GM18511 (cell line): ENCODE measurements around the gene KPNA1.

ENCODE experiments used
- ATAC-seq: cut with Tn5 transposase; IDR thresholded peaks from one replicate; pipeline ENCODE4 v1.9.1; 2021; ENCODE audit warnings: mild to moderate bottlenecking, moderate library complexity; ENCODE audit not compliant: unreplicated experiment

Gene KPNA1

DNA sequence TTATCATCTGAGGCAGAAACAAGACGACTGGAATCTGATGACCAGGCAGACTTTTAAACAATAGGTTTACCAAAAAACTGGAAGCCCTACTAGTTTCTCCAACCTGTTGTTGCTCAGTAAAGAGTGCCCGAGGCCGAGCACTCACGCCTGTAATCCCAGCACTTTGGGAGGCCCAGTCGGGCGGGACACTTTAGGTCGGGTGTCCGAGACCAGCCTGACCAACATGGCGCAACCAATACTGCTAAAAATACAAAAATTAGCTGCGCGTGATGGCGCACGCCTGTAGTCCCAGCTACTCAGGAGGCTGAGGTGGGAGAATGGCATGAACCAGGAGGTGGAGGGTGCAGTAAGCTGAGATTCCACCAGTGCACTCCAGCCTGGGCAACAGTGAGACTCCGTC, 97.8 kb downstream of the KPNA1 start:
- no peak for ATAC-seq

DNA sequence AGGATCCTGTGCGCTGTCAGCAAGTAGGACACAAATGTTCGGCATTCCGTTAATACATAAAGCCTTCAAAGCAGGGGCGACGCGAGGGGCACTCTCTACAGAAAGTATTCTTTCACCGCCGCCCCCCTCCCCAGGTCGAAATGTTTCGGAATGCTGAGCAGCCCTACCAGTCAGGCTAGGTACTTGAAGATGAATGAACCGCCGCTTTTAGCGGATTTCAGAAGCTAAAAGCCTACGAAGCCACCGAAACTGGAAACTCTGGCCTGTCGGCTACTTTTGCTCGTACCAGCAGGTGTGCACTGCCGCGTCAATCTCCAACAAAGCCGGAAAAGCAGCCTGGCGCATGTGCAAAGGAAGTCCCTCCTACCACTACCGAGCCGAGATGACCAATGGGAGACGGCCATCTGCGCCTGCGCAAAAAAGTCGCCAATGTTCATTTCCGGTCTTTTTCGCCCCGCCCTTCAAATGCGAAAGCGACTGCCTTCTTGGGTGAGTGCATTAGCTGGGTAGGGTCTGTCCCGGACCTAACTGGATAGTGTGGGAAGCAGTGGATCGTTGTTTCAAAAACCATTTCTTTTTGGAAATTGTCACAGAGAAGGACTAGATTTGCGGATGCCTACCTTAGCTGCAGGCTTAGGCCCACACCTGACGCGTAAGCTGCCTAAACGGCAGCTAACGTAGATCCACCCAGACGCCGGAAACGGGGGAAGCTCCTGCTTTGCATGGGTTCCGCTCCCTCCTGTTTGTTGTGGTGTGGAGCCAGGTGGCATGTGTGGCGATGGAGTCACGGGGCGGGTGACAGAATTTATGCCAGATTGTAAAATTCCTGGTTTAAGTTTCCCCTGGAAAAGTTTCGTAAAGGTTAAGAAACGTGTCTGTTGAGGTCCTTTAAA, 98.7 kb downstream of the KPNA1 start, which contains the start of gene WDR5B:
TSS of gene WDR5B (minus strand) at position 301 of the 893 bp plus-strand sequence. CDS start 534 bp downstream, outside the sequence.
- peak; percentile 87 for ATAC-seq

DNA sequence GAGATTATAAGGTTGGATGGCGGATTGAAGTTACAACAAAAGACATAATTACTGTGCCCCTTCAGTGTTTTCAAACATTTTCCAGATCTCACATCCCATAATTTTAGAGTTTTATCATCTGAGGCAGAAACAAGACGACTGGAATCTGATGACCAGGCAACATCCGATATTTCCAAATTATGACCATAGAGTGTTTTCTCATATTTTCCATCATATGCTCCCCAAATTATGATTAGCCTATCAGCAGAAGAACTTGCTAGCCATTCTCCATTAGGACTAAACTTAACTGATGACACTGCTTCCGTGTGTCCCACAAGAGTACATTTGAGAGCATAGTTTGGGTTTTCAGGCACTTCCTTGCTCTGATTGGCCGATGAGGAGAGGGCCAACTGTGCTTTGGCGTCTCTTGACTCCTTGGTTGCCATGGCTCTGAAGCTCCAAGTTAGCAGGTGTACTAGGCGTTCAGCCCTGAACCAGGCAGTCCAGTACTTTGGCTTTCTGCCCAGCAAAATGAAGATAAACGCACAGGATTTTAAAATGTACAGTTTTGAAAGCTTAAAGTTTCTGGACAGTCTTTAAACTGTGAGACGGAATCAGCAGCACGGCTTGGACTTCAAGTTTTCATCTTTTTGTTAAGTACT, 99.5 kb downstream of the KPNA1 start:
- peak; percentile 58 for ATAC-seq

DNA sequence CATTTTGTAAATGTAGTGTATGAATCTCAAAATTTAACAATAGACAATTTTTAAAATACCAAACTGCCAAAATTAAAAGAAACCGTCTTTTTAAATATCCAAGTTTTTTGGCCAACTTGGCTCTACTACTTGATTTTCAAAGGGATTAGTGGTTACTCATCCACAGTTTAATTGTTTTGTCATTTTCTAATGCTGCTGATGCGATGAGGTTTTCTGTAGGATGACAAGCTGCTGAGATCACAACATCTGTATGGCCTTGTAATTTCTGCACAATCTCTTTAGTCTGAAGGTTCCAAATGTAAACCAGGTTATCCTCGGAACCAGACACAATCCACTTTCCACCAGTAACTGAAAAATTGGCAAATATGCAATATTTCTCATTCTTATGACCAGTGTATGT, 100.3 kb downstream of the KPNA1 start:
- no peak for ATAC-seq

DNA sequence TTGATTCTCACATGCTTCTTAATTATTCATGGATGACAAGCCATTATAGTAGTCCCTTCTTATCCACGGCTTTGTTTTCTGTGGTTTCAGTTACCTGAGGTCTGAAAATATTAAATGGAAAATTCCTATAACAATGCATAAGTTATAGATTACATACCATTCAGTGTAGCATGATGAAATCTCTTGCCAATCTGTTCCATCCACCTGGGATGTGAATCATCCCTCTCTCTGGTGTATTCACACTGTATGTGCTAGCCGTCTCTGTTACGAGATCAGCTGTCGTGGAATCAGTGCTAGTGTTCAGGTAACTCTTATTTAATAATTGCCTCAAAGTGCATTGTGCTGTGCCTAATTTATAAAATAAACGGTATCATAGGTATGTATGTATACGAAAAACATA, 104.1 kb downstream of the KPNA1 start:
- ATAC-seq = no peak

DNA sequence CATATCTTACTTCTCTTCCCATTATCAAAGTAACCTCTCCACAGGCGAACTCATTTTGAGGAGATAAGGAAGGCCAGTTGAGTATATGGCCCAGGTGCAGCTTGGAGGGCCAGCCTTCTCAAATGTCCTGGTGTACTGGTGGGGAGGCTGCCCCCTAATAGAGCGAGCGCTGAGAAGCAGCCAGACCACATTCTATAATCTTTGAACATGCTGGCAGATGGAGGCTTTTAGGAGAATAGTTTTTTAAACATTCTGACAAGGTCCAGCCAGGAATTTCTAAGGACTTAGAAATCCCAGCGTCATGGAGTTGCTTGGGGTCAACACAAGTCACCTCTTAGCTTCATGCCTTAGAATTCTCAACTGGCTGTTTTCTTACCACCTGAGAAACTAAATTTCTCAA, 104.6 kb downstream of the KPNA1 start:
- no peak for ATAC-seq

DNA sequence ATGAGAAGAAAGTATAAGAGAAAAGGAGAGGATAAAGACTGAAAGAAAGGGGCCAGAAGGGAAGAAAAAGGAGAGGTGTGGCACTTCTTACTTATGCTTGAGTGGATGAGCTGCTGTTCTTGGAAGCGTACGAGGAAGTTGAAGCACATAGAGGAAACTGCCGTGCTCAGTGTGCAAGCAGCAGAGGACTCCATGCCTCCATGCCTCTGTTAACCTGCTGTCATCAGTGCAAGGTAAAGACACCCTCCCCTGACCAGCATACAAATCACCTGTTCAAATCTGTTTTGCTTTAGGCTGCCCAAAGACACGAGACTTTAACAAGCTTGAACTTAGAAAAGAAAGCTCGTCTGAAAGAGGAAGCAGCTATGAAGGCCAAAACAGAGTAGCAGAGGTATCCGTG, 105.3 kb downstream of the KPNA1 start:
- peak; percentile 45 for ATAC-seq

DNA sequence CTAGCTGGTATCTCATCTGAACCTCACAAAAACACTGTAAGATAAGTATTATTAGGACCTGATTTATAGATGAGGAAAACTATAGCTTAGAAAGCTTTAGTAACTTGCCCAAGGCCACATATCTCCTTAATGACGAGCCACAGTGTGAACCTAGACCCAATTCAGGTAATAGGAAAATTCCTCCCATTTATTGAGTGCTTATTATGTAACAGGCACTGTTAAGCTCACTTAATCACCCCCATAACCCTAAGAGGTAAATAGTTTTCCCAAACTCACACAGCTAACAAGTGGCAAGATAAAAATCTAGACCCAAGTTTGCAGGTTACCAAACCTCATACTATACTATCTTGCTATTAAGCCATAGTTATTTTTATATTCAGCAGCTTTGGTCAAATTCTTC, 106.8 kb downstream of the KPNA1 start:
- ATAC-seq = no peak

DNA sequence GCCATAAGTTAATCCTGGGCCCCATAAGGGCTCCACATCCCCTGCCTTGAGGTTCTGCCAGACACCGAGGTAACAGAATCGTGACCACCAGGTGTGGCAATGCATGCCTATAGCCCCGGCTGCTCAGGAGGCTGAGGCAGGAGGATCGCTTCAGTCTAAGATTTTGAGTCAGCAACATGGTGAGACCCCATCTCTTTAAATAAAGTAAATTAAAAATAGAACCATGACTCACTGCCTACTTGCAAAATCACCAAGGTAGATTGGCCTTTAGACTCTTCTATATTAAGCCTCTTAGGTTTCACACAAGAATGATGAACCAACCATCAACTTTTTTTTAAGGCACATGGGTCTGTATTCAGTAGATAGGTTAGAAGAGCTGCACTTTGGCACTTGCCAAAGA, 108.5 kb downstream of the KPNA1 start:
- ATAC-seq = peak; percentile 65

DNA sequence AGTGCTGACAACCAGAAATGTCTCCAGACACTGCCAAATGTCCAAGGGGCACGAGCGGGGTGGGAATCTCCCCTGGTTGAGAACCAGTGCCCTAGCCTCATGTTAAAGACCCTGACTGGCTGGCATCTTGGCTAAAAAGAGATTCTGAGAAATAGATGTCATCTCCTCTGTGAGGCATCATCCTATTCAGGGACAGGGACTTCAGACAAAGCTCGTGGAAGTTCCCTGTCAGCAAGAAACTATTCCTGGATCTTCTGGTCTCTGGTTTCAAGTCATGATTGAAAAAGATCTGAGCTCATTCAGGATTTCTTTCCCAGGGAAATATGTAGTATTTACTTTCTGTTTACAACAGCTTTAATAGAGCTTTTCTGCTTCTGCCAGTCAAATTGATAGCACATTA, 109.7 kb downstream of the KPNA1 start:
- no peak for ATAC-seq

DNA sequence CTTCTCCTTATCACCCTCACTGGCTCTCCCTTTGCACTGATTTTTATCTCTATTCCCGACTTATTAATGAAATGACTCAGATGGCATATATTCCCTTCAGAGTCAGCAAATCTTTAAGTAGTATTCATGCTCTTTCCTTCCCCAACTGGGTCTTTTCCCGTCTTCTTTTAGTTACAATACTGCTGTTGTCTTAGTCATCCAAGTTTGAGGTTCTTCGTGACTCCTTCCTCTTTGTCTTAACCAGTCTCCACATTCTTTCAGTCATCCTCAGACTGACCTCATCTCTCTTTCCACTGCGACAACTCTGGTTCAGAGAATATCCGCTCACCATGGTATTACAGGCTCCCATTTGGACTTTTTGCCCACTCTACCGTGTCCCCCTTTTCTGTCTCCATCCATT, 111.2 kb downstream of the KPNA1 start:
- ATAC-seq = no peak

DNA sequence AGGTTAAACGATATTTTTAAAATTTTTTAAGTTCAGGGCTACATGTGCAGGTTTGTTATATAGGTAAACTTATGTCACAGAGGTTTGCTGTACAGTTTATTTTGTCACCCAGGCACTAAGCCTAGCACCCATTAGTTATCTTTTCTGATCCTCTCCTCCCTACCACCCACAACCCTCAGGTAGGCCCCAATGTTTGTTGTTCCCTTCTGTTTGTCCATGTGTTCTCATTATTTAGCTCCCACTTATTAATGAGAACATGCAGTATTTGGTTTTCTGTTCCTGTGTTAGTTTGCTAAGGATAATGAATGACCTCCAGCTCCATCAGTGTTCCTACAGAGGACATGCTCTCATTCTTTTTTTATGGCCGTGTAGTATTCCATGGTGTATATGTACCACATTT, 115.8 kb downstream of the KPNA1 start:
- ATAC-seq = no peak

DNA sequence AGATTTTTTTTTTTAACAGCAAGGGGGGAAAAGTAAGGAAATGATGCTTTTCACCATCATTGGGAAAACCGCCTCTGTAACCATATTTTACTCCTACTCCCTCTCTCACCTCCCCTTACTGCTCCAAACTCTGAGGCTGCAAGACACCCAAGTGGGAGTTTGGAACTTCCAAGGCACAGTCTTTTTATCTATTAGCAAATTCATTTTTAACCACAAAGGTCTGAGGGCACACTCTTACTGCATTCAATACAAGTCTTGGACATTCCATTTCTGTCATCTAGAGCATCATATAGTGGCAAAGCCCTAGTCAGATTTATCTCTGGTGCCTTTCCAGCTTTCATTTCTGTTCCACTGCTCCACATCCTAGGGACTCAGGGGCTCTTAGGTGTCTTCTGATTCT, 117.5 kb downstream of the KPNA1 start:
- ATAC-seq = no peak

DNA sequence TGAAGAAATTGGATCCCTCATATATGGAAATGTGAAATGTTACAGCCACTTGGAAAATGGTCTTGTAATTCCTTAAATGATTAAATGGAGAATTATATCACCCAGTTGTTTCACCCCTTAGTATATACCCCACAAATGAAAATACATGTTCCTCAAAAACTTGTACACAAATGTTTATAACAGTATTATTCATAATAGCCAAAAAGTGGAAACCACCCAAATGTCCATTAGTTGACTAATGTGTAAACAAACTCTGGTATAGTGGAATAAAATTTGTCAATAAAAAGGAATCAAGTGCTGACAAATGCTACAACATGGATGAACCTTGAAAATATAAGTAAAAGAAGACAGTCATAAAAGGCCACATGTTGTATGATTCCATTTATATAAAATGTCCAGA, 118.2 kb downstream of the KPNA1 start:
- ATAC-seq = no peak

DNA sequence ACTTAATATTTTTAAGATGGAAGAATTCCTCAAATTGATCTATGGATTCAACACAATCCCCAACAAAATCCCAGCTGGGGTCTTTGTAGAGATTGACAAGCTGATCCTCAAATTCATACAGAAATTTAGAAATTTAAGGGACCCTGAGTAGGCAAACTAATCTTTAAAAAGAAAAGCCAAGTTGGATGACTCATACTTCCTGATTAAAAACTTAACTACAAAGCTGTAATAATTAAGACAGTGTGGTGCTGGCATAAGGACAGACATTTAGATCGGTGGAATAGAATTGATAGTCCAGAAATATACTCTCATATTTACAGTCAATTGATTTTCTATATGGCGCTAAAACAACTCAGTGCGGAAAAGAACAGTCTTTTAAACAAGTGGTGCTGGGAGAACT, 119.2 kb downstream of the KPNA1 start:
- ATAC-seq = no peak

DNA sequence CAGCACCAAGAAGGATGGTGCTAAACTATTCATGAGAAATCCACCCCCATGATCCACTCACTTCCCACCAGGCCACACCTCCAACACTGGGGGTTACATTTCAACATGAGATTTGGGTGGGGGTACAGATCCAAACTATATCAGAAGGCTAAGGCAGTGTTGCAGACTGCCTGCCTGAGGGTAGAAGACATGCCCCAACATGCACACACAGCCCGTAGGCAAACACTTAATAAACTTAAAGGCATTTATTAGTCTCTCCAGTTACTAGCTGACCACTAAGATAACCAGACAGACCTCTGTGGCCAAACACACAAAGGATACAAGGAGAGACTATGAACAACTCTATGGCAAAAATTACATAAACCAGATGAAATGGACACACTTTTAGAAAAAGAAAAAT, 120.6 kb downstream of the KPNA1 start:
- ATAC-seq = no peak

DNA sequence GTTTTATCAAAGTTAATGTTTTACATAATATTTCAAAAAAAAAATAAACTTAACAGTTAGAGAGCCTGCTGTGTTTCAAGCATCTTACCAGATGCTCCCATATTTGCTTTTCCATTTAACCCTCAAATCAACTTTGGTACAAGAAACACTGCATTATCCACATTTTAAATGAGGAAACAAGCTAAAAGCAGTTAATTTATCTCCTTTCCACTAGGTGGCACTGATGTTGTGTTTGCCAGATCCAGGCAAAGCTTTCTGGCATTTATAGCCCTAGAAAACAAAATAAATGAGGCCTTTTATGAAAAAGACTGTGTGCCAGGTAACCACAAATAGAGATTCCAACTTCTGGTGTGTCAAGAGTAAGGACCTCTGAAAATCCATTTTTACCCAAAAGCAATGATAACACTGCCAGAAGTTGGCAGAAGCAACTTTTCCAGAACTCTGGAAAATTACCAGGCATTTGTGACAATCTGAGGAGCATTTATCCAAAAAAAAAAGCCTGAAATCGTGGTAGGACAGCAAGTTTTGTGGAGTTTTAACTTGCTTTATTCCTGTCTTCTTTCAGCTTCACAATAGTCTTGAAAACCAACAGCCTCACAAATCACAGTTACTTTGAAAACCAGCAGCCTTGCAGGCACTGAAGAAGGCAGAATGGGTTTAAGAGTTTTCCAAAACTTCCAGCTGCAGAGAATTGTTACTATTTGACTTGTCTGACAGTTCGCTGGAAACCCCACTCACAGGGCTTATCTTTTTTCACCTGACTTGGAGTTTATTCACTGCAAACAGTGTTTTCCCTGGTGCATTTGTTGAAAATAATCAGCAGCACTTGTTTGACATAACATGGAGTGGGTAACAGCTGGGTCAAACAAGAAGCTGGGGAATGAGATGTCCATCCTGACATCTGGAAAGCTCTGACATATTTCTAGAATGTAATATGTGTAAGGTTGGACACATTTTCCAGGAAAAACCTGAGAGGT, 121.6 kb downstream of the KPNA1 start:
- no peak for ATAC-seq

DNA sequence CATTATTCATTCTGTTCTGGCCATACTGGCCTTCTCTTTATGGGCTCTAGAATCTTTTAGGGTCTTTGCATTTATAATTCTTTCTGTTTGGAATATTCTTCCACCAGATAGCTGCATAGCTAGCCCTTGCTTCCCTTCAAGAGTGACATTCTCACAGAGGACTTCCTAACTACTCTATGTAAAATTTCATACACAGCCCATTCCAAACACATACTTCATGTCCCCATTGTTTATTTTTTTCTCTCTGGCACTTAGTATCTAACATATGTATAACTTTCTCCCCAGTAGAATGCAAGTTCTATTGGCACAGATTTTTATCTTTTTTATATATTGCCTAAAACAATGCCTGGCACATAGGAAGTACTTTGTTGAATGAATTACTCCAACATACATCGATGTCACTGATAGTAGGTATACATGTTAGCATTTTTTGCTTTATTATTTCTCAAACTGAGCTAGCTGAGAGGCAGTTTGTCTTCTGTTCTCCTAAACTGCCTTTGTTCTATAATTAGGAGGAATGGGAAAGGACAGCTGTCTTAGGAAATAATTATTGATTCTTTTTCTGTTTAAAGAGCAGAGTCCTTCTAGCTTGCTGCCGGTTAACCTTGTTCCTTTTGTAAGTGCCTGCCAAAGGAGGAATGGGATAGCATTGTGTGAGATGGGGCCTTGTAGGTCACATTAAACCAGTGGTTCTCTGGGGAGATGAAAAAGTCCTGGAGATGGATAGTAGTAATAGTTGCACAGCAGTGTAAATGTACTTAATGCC, 122.9 kb downstream of the KPNA1 start:
- no peak for ATAC-seq

DNA sequence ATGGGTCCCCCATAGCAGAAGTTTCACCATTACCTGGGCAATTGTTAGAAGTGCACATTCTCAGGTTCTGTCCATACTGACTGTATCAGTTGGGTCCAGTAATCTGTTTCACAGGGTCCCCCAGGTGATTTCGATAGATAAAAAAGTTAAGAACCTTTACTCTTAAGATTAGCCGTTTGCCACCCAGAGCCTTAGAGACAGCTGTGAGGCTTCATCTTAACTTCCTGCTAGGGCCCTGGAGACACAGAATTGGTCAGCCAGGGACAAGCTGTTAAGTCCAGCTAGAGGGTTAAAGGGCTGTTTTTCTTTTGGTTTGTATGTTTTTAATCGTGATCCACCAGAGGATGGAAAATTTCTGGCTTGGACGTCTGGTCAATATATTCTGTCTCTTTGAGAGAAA, 124.1 kb downstream of the KPNA1 start:
- no peak for ATAC-seq

DNA sequence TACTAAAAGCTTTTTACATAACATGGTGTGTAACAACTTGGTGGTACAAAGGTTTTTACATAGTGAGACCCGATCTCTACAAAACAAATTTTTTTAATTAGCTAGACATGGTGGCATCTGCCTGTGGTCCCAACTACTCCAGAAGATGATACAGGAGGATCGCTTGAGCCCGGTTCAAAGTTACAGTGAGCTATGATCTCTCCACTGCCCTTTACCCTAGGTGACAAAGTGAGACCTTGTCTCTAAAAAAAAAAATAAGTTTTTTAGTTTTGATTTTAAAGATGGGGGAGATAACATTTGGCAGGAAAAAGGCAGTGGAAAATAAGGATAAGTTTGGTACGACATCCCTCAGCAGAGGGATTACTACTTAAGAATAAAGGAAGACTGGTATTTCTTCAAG, 124.8 kb downstream of the KPNA1 start:
- no peak for ATAC-seq
